Fibroblast of lung (primary cell): ENCODE measurements around the gene RBM20.

Experiments
- EZH2 ChIP-seq: IDR thresholded peaks from 2 replicates; pipeline ENCODE4 v1.5.1; 2012; ENCODE audit warnings: low read length, control low read depth, mild to moderate bottlenecking; ENCODE audit errors: missing control alignments
- TF ChIP-seq, protein P1 (sequence below), 2 donors: IDR thresholded peaks in 1 of 2; conservative IDR thresholded peaks in 1 of 2; 1 replicate in 1 of 2; 2 replicates in 1 of 2; pipeline ENCODE4 v1.5.1; 2011 to 2012; ENCODE audit warnings: low read length in 2 of 2, control low read depth in 1 of 2, inconsistent platforms in 1 of 2, low read depth in 1 of 2, mild to moderate bottlenecking in 1 of 2

DNA sequence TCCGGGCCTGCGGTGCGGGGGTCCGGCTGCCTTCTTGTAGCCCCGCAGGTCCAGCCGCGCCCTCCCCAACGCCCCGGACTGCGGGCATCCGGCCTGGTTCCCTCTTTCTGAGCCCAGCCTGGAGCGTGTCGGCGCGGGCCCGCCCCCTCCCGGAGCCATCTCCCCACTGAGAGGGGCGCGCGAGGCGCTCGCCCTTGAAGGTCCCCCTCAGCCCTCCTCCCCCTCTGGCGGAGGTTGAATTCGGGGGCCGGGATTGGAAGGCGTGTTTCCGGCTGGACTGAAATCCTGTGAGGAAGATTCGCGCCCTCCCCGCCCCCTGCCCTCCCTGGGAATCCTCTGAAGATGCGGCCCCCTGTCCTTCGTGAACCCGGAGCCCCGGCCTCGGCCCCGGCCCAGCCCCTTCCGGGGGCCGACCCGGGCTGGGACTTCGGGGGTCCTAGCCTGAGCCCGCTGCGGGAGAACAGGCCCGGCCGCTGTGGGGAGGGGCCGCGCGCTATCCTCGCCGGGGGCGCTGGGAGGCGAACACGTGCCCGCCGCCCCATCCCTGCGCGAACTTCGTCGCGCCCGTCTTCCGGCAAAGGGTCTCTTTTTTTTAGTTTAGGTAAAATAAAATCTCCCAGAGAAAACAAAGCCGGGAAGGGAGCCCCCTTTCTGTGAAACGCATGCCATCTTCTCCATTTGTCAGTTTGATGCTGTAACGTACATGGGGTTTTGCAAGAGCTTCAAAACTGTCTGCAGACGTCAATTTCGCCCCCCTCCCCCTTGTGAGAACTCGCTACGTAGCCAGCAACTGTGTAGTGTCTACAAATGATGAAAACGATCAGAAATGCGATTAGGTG lies 228.2 kb downstream of the RBM20 start:
- no peak for TF ChIP-seq EZH2
- TF ChIP-seq, protein P1, sequence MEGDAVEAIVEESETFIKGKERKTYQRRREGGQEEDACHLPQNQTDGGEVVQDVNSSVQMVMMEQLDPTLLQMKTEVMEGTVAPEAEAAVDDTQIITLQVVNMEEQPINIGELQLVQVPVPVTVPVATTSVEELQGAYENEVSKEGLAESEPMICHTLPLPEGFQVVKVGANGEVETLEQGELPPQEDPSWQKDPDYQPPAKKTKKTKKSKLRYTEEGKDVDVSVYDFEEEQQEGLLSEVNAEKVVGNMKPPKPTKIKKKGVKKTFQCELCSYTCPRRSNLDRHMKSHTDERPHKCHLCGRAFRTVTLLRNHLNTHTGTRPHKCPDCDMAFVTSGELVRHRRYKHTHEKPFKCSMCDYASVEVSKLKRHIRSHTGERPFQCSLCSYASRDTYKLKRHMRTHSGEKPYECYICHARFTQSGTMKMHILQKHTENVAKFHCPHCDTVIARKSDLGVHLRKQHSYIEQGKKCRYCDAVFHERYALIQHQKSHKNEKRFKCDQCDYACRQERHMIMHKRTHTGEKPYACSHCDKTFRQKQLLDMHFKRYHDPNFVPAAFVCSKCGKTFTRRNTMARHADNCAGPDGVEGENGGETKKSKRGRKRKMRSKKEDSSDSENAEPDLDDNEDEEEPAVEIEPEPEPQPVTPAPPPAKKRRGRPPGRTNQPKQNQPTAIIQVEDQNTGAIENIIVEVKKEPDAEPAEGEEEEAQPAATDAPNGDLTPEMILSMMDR (conservative IDR thresholded peaks at IDR 0.05 in 1 of 2, IDR thresholded peaks at IDR 0.05 in 1 of 2; ENCODE audit: low read depth in 1 of 2, low read length in 2 of 2): peak; percentile 26 to 27
